Measurements from ENCODE around the gene MRPL11. TPM values are rescaled to one million over a fixed set of nuclear protein-coding genes. Genes with fewer than 3 reads are reported as not detected.

MRPL11 gene
- polyA plus RNA-seq, 1 donor from 2014 or later = 92.2 TPM

- H3K4me1 Mint-ChIP-seq = peaks cover 0 to 3% (median 3%) of the 10 kb centered on the region in 3 donors
- no peak overlapping the region for H3K27ac Mint-ChIP-seq
- no peaks in the 10 kb centered on the region for H3K36me3 Mint-ChIP-seq
- peak overlapping the region in 1 of 4 donors; percentile 38 for H3K4me3 Mint-ChIP-seq
- peaks cover 37% of the 10 kb centered on the region for H3K27me3 Mint-ChIP-seq
- no peaks in the 10 kb centered on the region for H3K9me3 Mint-ChIP-seq
These were observed 28.5 kb downstream of the MRPL11 start for GRCh38 chr11:66410191-66410590.

DNA sequence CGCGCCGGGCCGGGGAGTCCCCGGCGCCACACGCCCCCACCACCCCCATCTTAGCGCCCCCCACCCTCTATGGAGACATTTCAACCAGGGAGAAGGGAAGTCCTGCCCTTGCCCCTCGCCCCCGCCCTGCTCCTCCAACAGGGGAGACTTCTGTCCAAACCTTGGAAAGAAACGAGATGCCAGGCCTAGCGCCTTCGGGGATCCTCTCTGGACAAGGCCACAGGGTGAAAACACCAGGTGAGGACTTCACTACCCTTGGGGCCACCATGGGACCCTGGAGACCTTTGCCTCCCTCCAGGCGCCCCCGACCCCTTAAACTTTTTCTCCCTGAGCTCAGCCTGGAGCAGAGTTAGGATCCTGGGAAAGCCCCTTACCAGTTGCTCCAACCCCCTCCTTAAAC is 29.4 kb downstream of the MRPL11 start:
- peaks cover 0 to 3% (median 3%) of the 10 kb centered on the region in 3 donors for H3K4me1 Mint-ChIP-seq
- H3K27me3 Mint-ChIP-seq = peaks cover 30% of the 10 kb centered on the region
- no peak overlapping the region for H3K4me3 Mint-ChIP-seq
- H3K36me3 Mint-ChIP-seq = no peaks in the 10 kb centered on the region
- no peaks in the 10 kb centered on the region for H3K9me3 Mint-ChIP-seq
- H3K27ac Mint-ChIP-seq = no peak overlapping the region

GRCh38 chr11:66408488-66409214 is 30.0 kb downstream of the MRPL11 start:
- Mint-ChIP-seq H3K27me3 (peaks cover 24% of the 10 kb centered on the region), H3K4me1 (peaks cover 0 to 3% (median 3%) of the 10 kb centered on the region in 3 donors), H3K27ac (peak overlapping the region in 2 of 3 donors; percentile 2 to 22), H3K9me3 (no peaks in the 10 kb centered on the region), H3K4me3 (peak overlapping the region in 3 of 4 donors; percentile 78 to 91 (median 88)), H3K36me3 (no peaks in the 10 kb centered on the region)

DNA sequence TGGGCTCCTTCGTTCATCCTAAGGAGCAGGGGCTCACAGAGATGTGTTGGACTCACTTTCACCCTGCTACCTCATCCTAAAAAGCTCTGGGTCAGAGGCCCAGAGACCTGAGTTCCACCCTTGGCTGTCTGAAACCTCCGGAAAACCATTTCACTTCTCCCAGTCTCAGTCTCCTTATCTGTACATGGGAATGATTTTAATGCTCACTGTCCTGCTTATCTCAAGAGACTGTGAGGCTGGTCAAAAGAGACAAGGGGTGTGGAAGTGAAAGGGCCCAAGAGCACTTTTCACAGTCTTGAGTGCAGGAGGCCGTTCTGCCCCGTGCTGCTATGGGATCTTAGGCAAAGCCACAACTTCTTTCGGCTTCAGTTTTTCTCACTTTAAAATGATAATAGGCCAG is 31.0 kb downstream of the MRPL11 start:
- Mint-ChIP-seq H3K27me3 (peaks cover 25% of the 10 kb centered on the region), H3K4me3 (no peak overlapping the region), H3K36me3 (no peaks in the 10 kb centered on the region), H3K9me3 (no peaks in the 10 kb centered on the region), H3K4me1 (peaks cover 0 to 3% (median 3%) of the 10 kb centered on the region in 3 donors), H3K27ac (no peak overlapping the region)

- no peaks in the 10 kb centered on the region for H3K36me3 Mint-ChIP-seq
- H3K9me3 Mint-ChIP-seq = no peaks in the 10 kb centered on the region
- peaks cover 13% of the 10 kb centered on the region for H3K27me3 Mint-ChIP-seq
- H3K27ac Mint-ChIP-seq = no peak overlapping the region
- peaks cover 0 to 4% (median 2%) of the 10 kb centered on the region in 3 donors for H3K4me1 Mint-ChIP-seq
- no peak overlapping the region for H3K4me3 Mint-ChIP-seq
These were observed 44.7 kb downstream of the MRPL11 start for GRCh38 chr11:66393954-66394353.

DNA sequence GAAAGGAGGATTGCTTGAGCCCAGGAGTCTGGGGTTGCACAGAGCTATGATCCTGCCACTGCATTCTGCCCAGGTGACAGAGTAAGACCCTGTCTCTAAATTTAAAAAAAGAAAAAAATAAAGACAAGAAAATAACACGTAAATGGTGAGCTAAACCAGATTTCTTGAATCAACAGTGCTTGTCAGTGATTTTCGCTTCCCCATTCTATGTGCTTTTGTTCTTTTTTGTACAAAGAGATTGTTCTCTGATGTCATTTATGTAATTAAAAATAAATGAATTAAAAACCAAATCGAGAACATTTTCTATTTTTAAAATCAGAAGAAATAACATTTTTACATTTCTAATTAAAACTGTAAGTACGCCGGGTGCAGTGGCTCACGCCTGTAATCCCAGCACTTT is 47.3 kb downstream of the MRPL11 start:
- no peaks in the 10 kb centered on the region for H3K36me3 Mint-ChIP-seq
- no peak overlapping the region for H3K27ac Mint-ChIP-seq
- peaks cover 3 to 7% (median 4%) of the 10 kb centered on the region in 3 donors for H3K4me1 Mint-ChIP-seq
- no peak overlapping the region for H3K4me3 Mint-ChIP-seq
- peaks cover 9% of the 10 kb centered on the region for H3K27me3 Mint-ChIP-seq
- no peaks in the 10 kb centered on the region for H3K9me3 Mint-ChIP-seq

GRCh38 chr11:66388780-66389386 is 49.8 kb downstream of the MRPL11 start:
- H3K27me3 Mint-ChIP-seq = peaks cover 4% of the 10 kb centered on the region

DNA sequence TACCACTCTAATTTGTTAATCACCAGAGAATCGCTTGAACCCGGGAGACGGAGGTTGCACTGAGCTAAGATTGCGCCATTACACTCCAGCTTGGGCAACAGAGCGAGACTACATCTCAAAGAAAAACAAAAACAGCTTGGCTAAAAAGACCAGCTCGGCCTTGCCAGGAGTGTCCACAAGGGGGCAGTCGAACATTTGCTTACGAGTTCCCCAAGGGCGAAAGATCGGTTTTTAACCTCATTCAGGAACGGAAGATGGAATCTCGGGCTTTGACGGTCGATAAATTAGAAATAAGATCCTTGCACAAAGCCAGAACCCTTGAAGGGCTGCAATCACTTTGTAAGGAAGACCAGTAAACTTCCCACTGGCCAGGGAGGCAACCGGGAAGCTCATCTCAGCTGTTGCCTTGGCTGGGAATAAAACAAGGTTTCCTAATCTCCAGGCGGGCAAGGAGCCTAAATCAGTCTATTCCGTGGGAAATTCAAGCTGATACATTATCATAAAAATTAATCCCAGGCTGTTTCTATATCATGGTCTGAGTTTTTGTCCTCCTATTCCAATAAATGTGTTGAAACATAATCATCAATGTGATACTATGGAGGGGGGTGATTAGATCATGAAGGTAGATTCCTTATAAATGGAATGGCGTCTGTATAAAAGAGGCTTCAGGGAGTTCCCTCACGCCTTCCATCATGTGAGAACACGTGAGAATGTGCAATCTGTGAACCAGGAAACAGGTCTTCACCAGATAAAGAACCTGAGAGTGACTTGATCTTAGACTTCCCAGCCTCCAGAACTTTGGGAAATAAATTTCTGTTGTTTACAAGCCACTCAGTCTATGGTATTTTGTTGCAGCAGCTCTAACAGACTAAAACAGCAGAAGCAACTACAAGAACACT is 52.2 kb downstream of the MRPL11 start:
- Mint-ChIP-seq H3K27ac (peak overlapping the region in 1 of 3 donors; percentile 28), H3K4me3 (peak overlapping the region in 2 of 4 donors; percentile 34 to 51), H3K4me1 (peaks cover 8 to 11% (median 8%) of the 10 kb centered on the region in 3 donors)

More at GRCh38 chr11:66388780-66389386, 49.8 kb downstream of the MRPL11 start:
- H3K9me3 Mint-ChIP-seq = no peaks in the 10 kb centered on the region
- peaks cover 7 to 11% (median 8%) of the 10 kb centered on the region in 3 donors for H3K4me1 Mint-ChIP-seq
- no peak overlapping the region for H3K27ac Mint-ChIP-seq
- no peak overlapping the region for H3K4me3 Mint-ChIP-seq
- no peaks in the 10 kb centered on the region for H3K36me3 Mint-ChIP-seq

More for the DNA sequence above, 52.2 kb downstream of the MRPL11 start:
- Mint-ChIP-seq H3K36me3 (no peaks in the 10 kb centered on the region), H3K27me3 (no peaks in the 10 kb centered on the region), H3K9me3 (no peaks in the 10 kb centered on the region)

Other genes with a start within 250 kb of the MRPL11 start
- 13.6 TPM for gene KLC2, start 181.1 kb downstream of the MRPL11 start, polyA plus RNA-seq
- 14.8 TPM for gene RAB1B, start 170.2 kb downstream of the MRPL11 start, polyA plus RNA-seq
- not detected for gene CNIH2, start 160.7 kb downstream of the MRPL11 start, polyA plus RNA-seq
- gene YIF1A, start 149.7 kb downstream of the MRPL11 start, polyA plus RNA-seq = 72.5 TPM
- not detected for gene TMEM151A, start 147.0 kb downstream of the MRPL11 start, polyA plus RNA-seq
- 0.19 TPM for gene CD248, start 121.8 kb downstream of the MRPL11 start, polyA plus RNA-seq
- 0.28 TPM for gene RIN1, start 102.4 kb downstream of the MRPL11 start, polyA plus RNA-seq
- gene BRMS1, start 93.7 kb downstream of the MRPL11 start, polyA plus RNA-seq = 80.6 TPM
- 6.1 TPM for gene B4GAT1, start 91.2 kb downstream of the MRPL11 start, polyA plus RNA-seq
- 3.0 TPM for gene SLC29A2, start 67.1 kb downstream of the MRPL11 start, polyA plus RNA-seq
- gene NPAS4, start 17.8 kb downstream of the MRPL11 start, polyA plus RNA-seq = not detected
- 4.3 TPM for gene PELI3, start 28.1 kb upstream of the MRPL11 start, polyA plus RNA-seq
- gene DPP3, start 41.6 kb upstream of the MRPL11 start, polyA plus RNA-seq = 24.5 TPM
- 10.3 TPM for gene BBS1, start 71.8 kb upstream of the MRPL11 start, polyA plus RNA-seq
- 21.6 TPM for gene ZDHHC24, start 107.2 kb upstream of the MRPL11 start, polyA plus RNA-seq
- not detected for gene ACTN3, start 108.1 kb upstream of the MRPL11 start, polyA plus RNA-seq
- gene CTSF, start 129.8 kb upstream of the MRPL11 start, polyA plus RNA-seq = 7.0 TPM
- gene CCDC87, start 154.2 kb upstream of the MRPL11 start, polyA plus RNA-seq = not detected
- 74.7 TPM for gene CCS, start 154.3 kb upstream of the MRPL11 start, polyA plus RNA-seq
- 80.5 TPM for gene RBM14, start 177.8 kb upstream of the MRPL11 start, polyA plus RNA-seq
- 189 TPM for gene RBM4, start 199.9 kb upstream of the MRPL11 start, polyA plus RNA-seq
- gene RBM4B, start 239.0 kb upstream of the MRPL11 start, polyA plus RNA-seq = 22.9 TPM